GM19324 (cell line): ENCODE results near the gene ETFA.
"Not testable (repeated sequence)": the region's sequence is repeated elsewhere in the genome, so short reads cannot be mapped to it uniquely, and the experiment has no call there.

ENCODE experiments used
- ATAC-seq: cut with Tn5 transposase; IDR thresholded peaks from one replicate; pipeline ENCODE4 v1.9.1; 2021; ENCODE audit warnings: mild to moderate bottlenecking, moderate library complexity; ENCODE audit not compliant: unreplicated experiment, low FRiP score

The ETFA gene

DNA sequence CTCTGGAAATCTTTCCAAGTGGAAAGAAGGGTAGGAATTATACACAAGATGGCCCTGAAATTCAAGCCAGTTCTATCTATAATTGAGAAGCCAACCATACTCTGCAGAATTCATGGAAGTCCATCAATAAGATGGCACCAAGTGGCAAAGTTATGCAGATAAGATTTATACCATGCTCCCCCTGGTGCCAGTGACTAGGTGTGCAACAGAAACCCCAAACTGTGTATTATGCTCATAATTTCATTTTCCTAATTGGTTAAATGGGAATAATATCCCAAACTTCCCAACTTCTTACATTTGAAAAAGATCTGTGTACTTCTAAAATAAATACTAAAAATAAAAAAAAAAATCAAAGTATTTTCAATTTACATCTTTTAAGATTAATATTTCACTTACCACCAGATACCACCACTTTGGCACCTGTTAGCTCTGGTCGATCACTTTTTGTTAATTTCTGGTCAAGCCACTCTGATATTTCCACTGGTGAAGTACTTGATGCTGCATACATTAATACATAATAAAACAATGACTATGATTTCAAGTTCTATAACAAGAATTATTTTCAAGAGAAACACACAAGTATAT lies 25.9 kb downstream of the ETFA start:
- no peak for ATAC-seq

GRCh38 chr15:76282465-76282864 lies 28.8 kb downstream of the ETFA start:
- ATAC-seq, result no peak

DNA sequence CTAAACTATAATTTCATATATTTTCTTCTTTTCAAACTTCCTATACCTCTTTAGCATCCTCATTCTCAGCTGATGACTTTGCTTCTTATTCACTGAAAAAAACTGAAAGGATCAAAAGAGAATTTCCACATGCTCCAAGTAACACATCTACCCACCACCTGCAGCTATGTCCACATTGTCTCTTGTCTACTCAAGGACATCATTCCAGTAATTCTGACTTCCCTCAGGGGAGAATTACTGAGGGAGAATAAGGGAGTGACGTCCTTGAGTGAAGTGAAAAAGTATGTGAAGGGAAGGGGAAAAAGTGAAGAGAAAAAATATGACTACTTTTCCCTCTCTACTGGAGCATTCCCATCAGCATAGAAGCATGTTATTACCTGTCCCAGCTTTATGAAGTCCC lies 32.6 kb downstream of the ETFA start:
- ATAC-seq, result no peak

- ATAC-seq, result no peak
These were observed 36.4 kb downstream of the ETFA start for GRCh38 chr15:76274821-76275220.

DNA sequence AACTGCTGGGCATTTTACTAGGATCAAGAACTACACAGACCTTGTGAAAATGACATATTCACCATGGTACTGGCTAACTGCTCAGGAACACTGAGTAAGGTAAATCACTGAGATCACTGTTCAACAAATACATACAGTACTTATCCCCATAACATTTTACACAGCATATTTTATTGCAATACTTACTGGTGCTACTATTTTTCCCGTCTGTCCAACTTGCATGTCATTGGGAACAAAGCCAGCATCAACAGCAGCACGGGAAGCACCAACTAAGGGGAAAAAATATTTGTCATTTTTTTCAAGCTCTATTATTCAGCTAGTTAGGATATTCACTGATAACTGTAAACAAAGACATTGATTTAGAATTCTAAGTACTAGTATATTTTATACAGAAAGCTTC lies 37.0 kb downstream of the ETFA start:
- ATAC-seq, result no peak

GRCh38 chr15:76270876-76271275 lies 40.4 kb downstream of the ETFA start:
- no peak for ATAC-seq

GRCh38 chr15:76267077-76267476 lies 44.2 kb downstream of the ETFA start:
- no peak for ATAC-seq

GRCh38 chr15:76265769-76266168 lies 45.5 kb downstream of the ETFA start:
- not testable (repeated sequence) for ATAC-seq

DNA sequence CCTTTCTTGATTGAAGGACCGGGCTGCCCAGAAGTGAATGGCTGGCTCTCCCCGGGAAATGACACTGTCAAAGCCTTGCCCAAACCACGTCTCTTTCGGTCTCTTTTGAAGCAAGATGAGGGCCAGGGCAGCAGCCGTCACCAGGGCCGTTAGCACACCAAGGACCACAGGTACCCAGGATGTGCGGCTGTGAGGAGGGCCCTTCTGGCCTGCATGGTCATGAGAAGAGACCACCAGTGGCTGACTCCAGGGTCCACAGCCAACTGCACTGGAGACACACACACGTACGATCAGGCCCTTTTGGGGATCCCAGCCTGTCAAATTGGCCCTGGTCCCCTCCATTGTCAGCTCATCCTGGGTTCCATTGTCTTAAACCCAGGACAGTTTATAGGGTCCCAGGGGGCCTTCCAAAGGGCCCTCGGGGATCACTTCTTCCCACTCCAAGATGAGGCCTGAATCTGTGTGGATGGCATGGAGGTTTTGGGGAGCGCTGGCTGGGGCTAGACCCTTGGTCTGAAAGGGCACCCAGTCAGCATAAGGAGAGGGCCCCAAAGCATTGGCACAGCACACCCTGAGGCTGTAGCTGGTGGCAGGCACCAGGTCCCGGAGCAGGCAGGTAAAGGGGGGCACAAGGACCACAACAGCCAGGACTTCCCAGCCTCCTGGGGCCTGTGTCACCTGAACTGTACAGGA lies 50.9 kb downstream of the ETFA start:
- no peak for ATAC-seq

GRCh38 chr15:76259392-76259791 lies 51.9 kb downstream of the ETFA start:
- ATAC-seq, result no peak

DNA sequence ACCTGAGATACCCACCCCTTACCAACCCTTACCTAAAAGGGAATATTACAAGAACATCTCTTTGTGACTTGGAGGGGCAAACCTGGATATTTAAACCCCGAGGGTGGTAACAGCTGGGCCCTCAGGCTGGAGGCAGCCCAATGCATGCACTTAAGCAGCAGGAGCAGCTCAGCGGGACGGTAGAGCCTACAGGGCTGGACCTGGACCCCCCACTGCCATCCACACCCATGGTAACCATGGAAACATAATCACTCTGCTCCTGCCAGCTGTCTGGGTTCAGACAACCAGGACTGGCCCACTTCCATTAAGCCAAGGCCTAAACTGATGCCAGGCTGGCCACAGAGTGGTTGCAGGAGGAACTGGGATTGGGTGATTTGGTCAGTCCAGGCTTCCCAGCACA lies 52.8 kb downstream of the ETFA start:
- no peak for ATAC-seq

- no peak for ATAC-seq
These were observed 57.4 kb downstream of the ETFA start for GRCh38 chr15:76253691-76254473.

- ATAC-seq, result no peak
These were observed 59.0 kb downstream of the ETFA start for GRCh38 chr15:76252249-76252648.

- no peak for ATAC-seq
These were observed 59.6 kb downstream of the ETFA start for GRCh38 chr15:76251717-76252116.

DNA sequence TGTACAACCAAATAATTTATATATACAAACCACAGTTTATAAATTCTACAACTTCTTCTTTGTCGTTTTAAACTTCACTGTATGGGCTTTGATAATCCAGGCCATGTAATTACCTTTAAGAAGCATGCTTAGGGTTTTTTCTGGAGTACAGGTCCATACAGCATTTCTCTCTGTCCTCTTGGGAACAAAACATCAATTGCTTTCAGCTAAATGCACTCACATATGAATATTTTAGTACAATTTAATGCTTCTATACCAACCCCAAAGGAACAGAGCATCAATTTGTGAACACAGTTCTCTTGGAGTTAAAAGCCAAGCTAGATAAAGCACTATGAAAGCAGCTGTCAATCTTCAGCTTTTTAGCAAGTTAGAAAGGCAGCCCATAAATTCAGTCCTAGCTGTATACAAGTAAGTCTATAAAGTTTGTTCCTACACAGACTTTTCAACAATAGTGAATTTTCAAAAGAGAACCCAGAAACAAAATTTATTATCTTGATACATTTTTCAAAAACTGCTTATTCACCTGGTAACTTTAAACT lies 66.1 kb downstream of the ETFA start:
- ATAC-seq, result no peak

GRCh38 chr15:76239786-76240185 lies 71.5 kb downstream of the ETFA start:
- ATAC-seq, result no peak

- no peak for ATAC-seq
These were observed 74.9 kb downstream of the ETFA start for GRCh38 chr15:76236350-76236749.

- no peak for ATAC-seq
These were observed 76.0 kb downstream of the ETFA start for GRCh38 chr15:76235186-76235826.

- no peak for ATAC-seq
These were observed 76.9 kb downstream of the ETFA start for GRCh38 chr15:76234337-76234889.

- no peak for ATAC-seq
These were observed 77.3 kb downstream of the ETFA start for GRCh38 chr15:76233921-76234320.

DNA sequence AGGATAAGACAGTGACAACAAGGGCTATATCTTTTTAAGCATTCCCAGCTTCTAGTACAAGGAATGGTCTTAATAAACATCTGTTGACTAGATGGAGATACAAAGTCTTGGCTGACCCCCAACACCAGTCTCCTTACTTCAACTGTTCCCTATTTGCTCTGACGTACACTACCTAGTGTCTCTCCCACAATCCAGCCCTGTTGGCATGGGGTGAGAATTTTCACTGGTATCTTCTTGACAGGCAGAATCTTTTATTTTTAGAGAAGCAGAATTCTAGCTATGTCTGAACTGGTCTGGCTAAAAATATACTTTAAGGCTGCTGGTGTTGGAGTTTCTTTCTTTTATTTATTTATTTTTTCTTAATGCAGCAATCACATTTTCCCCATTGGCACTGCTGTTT lies 82.0 kb downstream of the ETFA start:
- ATAC-seq, result no peak
